ENCODE data around the gene TENM3.

The TENM3 gene

GRCh38 chr4:182600856-182601255, 357.7 kb downstream of the TENM3 start:
- Histone ChIP-seq H3K27ac (ENCODE audit: low read depth, low read length, severe bottlenecking) (no peak overlapping the region), H3K4me1 (ENCODE audit: control insufficient read depth, insufficient read depth, low read length, poor library complexity, severe bottlenecking) (peaks cover 8% of the 10 kb centered on the region), H3K4me3 (ENCODE audit: extremely low read depth, insufficient read depth, low read length, poor library complexity, severe bottlenecking) (no peak overlapping the region), H3K36me3 (ENCODE audit: control insufficient read depth, insufficient read depth, low read length) (peaks cover 19% of the 10 kb centered on the region), H3K9me3 (ENCODE audit: control insufficient read depth, low read length) (no peaks in the 10 kb centered on the region)
- no CpG with 5 or more reads among the region's 8 CpGs for WGBS, 2 experiments (ENCODE audit: insufficient coverage in 2 of 2)

GRCh38 chr4:182604161-182604622, 361.0 kb downstream of the TENM3 start:
- Histone ChIP-seq H3K4me1 (ENCODE audit: control insufficient read depth, insufficient read depth, low read length, poor library complexity, severe bottlenecking) (peaks cover 8% of the 10 kb centered on the region), H3K36me3 (ENCODE audit: control insufficient read depth, insufficient read depth, low read length) (peaks cover 28% of the 10 kb centered on the region), H3K9me3 (ENCODE audit: control insufficient read depth, low read length) (no peaks in the 10 kb centered on the region), H3K27ac (ENCODE audit: low read depth, low read length, severe bottlenecking) (no peak overlapping the region), H3K4me3 (ENCODE audit: extremely low read depth, insufficient read depth, low read length, poor library complexity, severe bottlenecking) (no peak overlapping the region)
- 40 to 63% methylated on average over 1 of the region's 2 CpGs for whole genome bisulfite sequencing, 2 experiments (ENCODE audit: insufficient coverage in 2 of 2)

- H3K9me3 ChIP-seq (ENCODE audit: control insufficient read depth, low read length), result no peaks in the 10 kb centered on the region
- WGBS, 2 experiments (ENCODE audit: insufficient coverage in 2 of 2), result 100% methylated on average over 1 of the region's 4 CpGs
- peaks cover 28% of the 10 kb centered on the region for H3K36me3 ChIP-seq (ENCODE audit: control insufficient read depth, insufficient read depth, low read length)
- H3K27ac ChIP-seq (ENCODE audit: low read depth, low read length, severe bottlenecking), result no peak overlapping the region
- peaks cover 8% of the 10 kb centered on the region for H3K4me1 ChIP-seq (ENCODE audit: control insufficient read depth, insufficient read depth, low read length, poor library complexity, severe bottlenecking)
- H3K4me3 ChIP-seq (ENCODE audit: extremely low read depth, insufficient read depth, low read length, poor library complexity, severe bottlenecking), result no peak overlapping the region
Measured at GRCh38 chr4:182604953-182605352, 361.8 kb downstream of the TENM3 start.

GRCh38 chr4:182608525-182608924, 365.3 kb downstream of the TENM3 start:
- H3K9me3 ChIP-seq (ENCODE audit: control insufficient read depth, low read length), result no peaks in the 10 kb centered on the region
- WGBS, 2 experiments (ENCODE audit: insufficient coverage in 2 of 2), result 97% methylated on average over 19 to 22 of the region's 23 CpGs
- no peak overlapping the region for H3K27ac ChIP-seq (ENCODE audit: low read depth, low read length, severe bottlenecking)
- no peak overlapping the region for H3K4me3 ChIP-seq (ENCODE audit: extremely low read depth, insufficient read depth, low read length, poor library complexity, severe bottlenecking)
- peaks cover 8% of the 10 kb centered on the region for H3K36me3 ChIP-seq (ENCODE audit: control insufficient read depth, insufficient read depth, low read length)
- H3K4me1 ChIP-seq (ENCODE audit: control insufficient read depth, insufficient read depth, low read length, poor library complexity, severe bottlenecking), result peaks cover 8% of the 10 kb centered on the region

- Histone ChIP-seq H3K9me3 (ENCODE audit: control insufficient read depth, low read length) (no peaks in the 10 kb centered on the region), H3K27ac (ENCODE audit: low read depth, low read length, severe bottlenecking) (no peak overlapping the region), H3K4me1 (ENCODE audit: control insufficient read depth, insufficient read depth, low read length, poor library complexity, severe bottlenecking) (no peaks in the 10 kb centered on the region), H3K4me3 (ENCODE audit: extremely low read depth, insufficient read depth, low read length, poor library complexity, severe bottlenecking) (no peak overlapping the region), H3K36me3 (ENCODE audit: control insufficient read depth, insufficient read depth, low read length) (peaks cover 18% of the 10 kb centered on the region)
- 78 to 80% methylated on average over 3 of the region's 4 CpGs for WGBS, 2 experiments (ENCODE audit: insufficient coverage in 2 of 2)
Measured at GRCh38 chr4:182616476-182616875, 373.3 kb downstream of the TENM3 start.

GRCh38 chr4:182619660-182620059, 376.5 kb downstream of the TENM3 start:
- peaks cover 37% of the 10 kb centered on the region for H3K36me3 ChIP-seq (ENCODE audit: control insufficient read depth, insufficient read depth, low read length)
- H3K4me3 ChIP-seq (ENCODE audit: extremely low read depth, insufficient read depth, low read length, poor library complexity, severe bottlenecking), result no peak overlapping the region
- no peak overlapping the region for H3K27ac ChIP-seq (ENCODE audit: low read depth, low read length, severe bottlenecking)
- no peaks in the 10 kb centered on the region for H3K9me3 ChIP-seq (ENCODE audit: control insufficient read depth, low read length)
- WGBS, 2 experiments (ENCODE audit: insufficient coverage in 2 of 2), result 85 to 92% methylated on average over 2 to 4 of the region's 5 CpGs
- H3K4me1 ChIP-seq (ENCODE audit: control insufficient read depth, insufficient read depth, low read length, poor library complexity, severe bottlenecking), result no peaks in the 10 kb centered on the region

DNA sequence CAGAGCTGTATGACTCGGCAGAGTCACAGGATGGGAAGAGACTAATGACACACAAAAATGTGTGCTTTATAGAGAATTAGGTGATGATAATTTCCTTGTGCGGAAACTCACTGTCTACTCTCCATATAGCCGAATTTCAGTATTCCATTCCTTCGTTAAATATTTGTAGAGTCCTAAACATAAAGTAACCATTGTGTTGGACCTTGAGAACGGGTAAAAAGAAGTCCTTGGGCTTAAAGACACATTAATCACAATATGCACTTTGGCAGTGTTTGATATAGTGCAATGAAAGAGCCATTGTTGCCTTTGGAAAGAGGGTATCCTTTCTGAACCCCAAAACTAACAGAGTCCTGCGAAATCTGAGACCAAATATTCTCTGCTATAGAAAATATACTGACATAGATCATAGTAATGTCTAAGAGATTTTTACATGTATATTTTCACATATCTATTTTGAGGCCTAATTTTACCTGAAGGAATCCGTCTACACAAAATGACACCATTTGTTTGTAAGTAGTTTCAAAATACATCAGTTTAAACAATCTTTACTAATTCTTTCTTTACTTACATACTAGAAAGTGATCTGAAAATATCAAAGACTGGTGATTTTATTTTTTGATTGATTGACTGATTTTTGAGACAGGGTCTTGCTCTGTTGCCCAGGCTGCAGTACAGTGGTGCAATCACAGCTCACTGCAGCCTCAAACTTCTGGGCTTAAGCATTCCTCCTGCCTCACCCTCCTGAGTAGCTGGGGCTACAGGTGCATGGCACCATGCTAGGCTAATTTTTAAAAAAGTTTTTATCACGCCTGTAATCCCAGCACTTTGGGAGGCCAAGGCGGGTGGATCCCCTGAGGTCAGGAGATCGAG, 377.1 kb downstream of the TENM3 start:
- no peak overlapping the region for H3K27ac ChIP-seq (ENCODE audit: low read depth, low read length, severe bottlenecking)
- 85 to 87% methylated on average over 4 of the region's 10 CpGs for WGBS, 2 experiments (ENCODE audit: insufficient coverage in 2 of 2)
- no peaks in the 10 kb centered on the region for H3K4me1 ChIP-seq (ENCODE audit: control insufficient read depth, insufficient read depth, low read length, poor library complexity, severe bottlenecking)
- no peaks in the 10 kb centered on the region for H3K9me3 ChIP-seq (ENCODE audit: control insufficient read depth, low read length)
- H3K36me3 ChIP-seq (ENCODE audit: control insufficient read depth, insufficient read depth, low read length), result peaks cover 44% of the 10 kb centered on the region
- no peak overlapping the region for H3K4me3 ChIP-seq (ENCODE audit: extremely low read depth, insufficient read depth, low read length, poor library complexity, severe bottlenecking)

DNA sequence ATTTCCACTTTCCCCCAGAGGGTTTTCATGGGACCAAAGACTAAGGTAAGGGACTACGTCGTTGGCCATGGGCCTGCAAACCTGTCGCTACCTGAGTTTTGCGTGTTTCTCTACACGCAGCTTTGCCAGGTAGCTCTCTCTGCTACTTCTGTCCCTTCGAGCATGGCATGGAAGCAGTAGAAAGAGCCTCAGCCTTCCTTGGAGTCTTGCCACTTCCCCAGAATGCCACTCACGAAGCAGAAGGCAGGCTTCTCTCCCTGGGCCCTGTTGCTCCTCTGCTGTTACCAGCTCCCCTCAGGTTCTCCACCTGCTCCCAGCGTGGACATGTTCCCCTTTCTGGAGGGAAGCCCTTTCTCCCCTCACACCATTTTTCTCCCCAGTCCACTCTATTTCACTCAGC, 381.1 kb downstream of the TENM3 start:
- Histone ChIP-seq H3K4me1 (ENCODE audit: control insufficient read depth, insufficient read depth, low read length, poor library complexity, severe bottlenecking) (no peaks in the 10 kb centered on the region), H3K9me3 (ENCODE audit: control insufficient read depth, low read length) (no peaks in the 10 kb centered on the region), H3K27ac (ENCODE audit: low read depth, low read length, severe bottlenecking) (no peak overlapping the region), H3K36me3 (ENCODE audit: control insufficient read depth, insufficient read depth, low read length) (peaks cover 61% of the 10 kb centered on the region), H3K4me3 (ENCODE audit: extremely low read depth, insufficient read depth, low read length, poor library complexity, severe bottlenecking) (no peak overlapping the region)
- WGBS, 2 experiments (ENCODE audit: insufficient coverage in 2 of 2), result 88 to 96% methylated on average over 6 to 8 of the region's 8 CpGs

DNA sequence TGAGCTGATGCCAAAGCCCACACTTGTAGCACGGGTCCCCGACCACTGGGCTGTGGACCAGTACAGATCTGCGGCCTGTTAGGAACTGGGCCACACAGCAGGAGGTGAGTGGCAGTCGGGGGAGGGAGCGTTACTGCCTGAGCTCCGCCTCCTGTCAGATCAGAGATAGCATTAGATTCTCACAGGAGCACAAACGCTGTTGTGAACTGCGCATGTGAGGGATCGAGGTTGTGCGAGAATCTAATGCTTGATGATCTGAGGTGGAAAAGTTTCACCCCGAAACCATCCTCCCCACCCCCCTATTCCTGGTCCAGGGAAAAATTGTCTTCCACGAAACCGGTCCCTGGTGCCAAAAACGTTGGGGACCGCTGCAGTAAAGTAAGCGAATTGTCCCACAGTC, 382.0 kb downstream of the TENM3 start:
- 95 to 99% methylated on average over 8 to 12 of the region's 16 CpGs for WGBS, 2 experiments (ENCODE audit: insufficient coverage in 2 of 2)
- H3K4me1 ChIP-seq (ENCODE audit: control insufficient read depth, insufficient read depth, low read length, poor library complexity, severe bottlenecking), result no peaks in the 10 kb centered on the region
- no peak overlapping the region for H3K4me3 ChIP-seq (ENCODE audit: extremely low read depth, insufficient read depth, low read length, poor library complexity, severe bottlenecking)
- peaks cover 64% of the 10 kb centered on the region for H3K36me3 ChIP-seq (ENCODE audit: control insufficient read depth, insufficient read depth, low read length)
- H3K27ac ChIP-seq (ENCODE audit: low read depth, low read length, severe bottlenecking), result no peak overlapping the region
- no peaks in the 10 kb centered on the region for H3K9me3 ChIP-seq (ENCODE audit: control insufficient read depth, low read length)

DNA sequence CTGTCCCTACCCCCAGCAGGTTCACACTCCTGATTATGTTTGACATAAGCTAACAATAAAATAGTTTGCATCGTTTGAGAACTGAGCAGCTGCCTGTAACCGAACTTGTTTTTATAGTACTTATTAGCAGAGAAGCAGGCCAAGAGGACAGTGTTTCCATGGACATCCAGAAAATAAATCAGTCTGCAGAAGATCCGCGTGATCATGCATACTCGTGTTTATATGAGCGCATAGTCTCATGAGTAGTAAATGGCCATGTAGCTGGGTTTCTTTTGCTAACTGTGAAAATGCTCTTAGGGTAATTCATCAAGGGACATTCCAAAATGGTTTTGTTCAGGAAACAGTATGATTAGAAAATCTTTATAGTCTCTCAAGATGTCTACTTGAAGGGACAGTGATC, 384.8 kb downstream of the TENM3 start:
- Histone ChIP-seq H3K9me3 (ENCODE audit: control insufficient read depth, low read length) (no peaks in the 10 kb centered on the region), H3K4me1 (ENCODE audit: control insufficient read depth, insufficient read depth, low read length, poor library complexity, severe bottlenecking) (no peaks in the 10 kb centered on the region), H3K27ac (ENCODE audit: low read depth, low read length, severe bottlenecking) (no peak overlapping the region), H3K4me3 (ENCODE audit: extremely low read depth, insufficient read depth, low read length, poor library complexity, severe bottlenecking) (no peak overlapping the region), H3K36me3 (ENCODE audit: control insufficient read depth, insufficient read depth, low read length) (peaks cover 64% of the 10 kb centered on the region)
- WGBS, 2 experiments (ENCODE audit: insufficient coverage in 2 of 2), result 95 to 98% methylated on average over 5 to 6 of the region's 6 CpGs

GRCh38 chr4:182628544-182628943, 385.3 kb downstream of the TENM3 start:
- Histone ChIP-seq H3K4me1 (ENCODE audit: control insufficient read depth, insufficient read depth, low read length, poor library complexity, severe bottlenecking) (no peaks in the 10 kb centered on the region), H3K27ac (ENCODE audit: low read depth, low read length, severe bottlenecking) (no peak overlapping the region), H3K36me3 (ENCODE audit: control insufficient read depth, insufficient read depth, low read length) (peaks cover 64% of the 10 kb centered on the region), H3K4me3 (ENCODE audit: extremely low read depth, insufficient read depth, low read length, poor library complexity, severe bottlenecking) (no peak overlapping the region), H3K9me3 (ENCODE audit: control insufficient read depth, low read length) (no peaks in the 10 kb centered on the region)
- WGBS, 2 experiments (ENCODE audit: insufficient coverage in 2 of 2), result 96 to 100% methylated on average over 2 of the region's 6 CpGs

All from mesodermal cell (in vitro differentiated cells).